CD14-positive monocyte (primary cell): ENCODE measurements around the gene FHIT. TPM values are rescaled to one million over a fixed set of nuclear protein-coding genes. Genes with fewer than 3 reads are reported as not detected.

ENCODE experiments used
- DNase-seq, 3 donors: peaks; one replicate each; pipeline ENCODE4 v3.0.0-alpha.2; 2011 to 2022
- H2AFZ ChIP-seq: 2 replicates; pipeline ENCODE4 v1.6.0; 2012; ENCODE audit warnings: mild to moderate bottlenecking, low read depth, low read length, inconsistent platforms; ENCODE audit not compliant: insufficient read depth, poor library complexity, severe bottlenecking
- H3K27ac ChIP-seq, 2 donors: 1 replicate in 1 of 2; 2 replicates in 1 of 2; pipeline ENCODE4 v1.5.1; 2012 to 2013; ENCODE audit warnings: low read length in 2 of 2, control low read depth in 1 of 2, inconsistent platforms in 1 of 2, low read depth in 1 of 2, mild to moderate bottlenecking in 1 of 2
- H3K27me3 ChIP-seq, 2 donors: one replicate each; pipeline versions ENCODE4 v1.6.0 to v1.6.1; 2011 to 2013; ENCODE audit warnings: low read length in 2 of 2; ENCODE audit not compliant: control insufficient read depth in 2 of 2, insufficient read depth in 2 of 2
- H3K36me3 ChIP-seq, 2 donors: replicated peaks in 1 of 2; 1 replicate in 1 of 2; 2 replicates in 1 of 2; pipeline versions ENCODE4 v1.5.1 to v1.6.1; 2012 to 2013; ENCODE audit warnings: low read length in 2 of 2, control low read depth in 1 of 2, inconsistent platforms in 1 of 2, mild to moderate bottlenecking in 1 of 2; ENCODE audit not compliant: insufficient read depth in 2 of 2, control insufficient read depth in 1 of 2
- H3K4me1 ChIP-seq, 2 donors: 1 replicate in 1 of 2; 2 replicates in 1 of 2; pipeline versions ENCODE4 v1.5.1 to v1.6.1; 2012 to 2013; ENCODE audit warnings: low read length in 2 of 2, control low read depth in 1 of 2, inconsistent platforms in 1 of 2, mild to moderate bottlenecking in 1 of 2, moderate library complexity in 1 of 2; ENCODE audit not compliant: insufficient read depth in 2 of 2, control insufficient read depth in 1 of 2
- H3K4me2 ChIP-seq: replicated peaks from 2 replicates; pipeline ENCODE3; 2012; ENCODE audit warnings: low read length, moderate library complexity, mild to moderate bottlenecking; ENCODE audit not compliant: poor library complexity, severe bottlenecking; ENCODE audit errors: extremely low read depth
- H3K4me3 ChIP-seq, 3 experiments: fragments of 200-600 bp in 1 of 3; sonication (generic) in 1 of 3; replicated peaks in 1 of 3; 1 replicate in 2 of 3; 2 replicates in 1 of 3; pipeline ENCODE4 v1.5.1; 2011 to 2013; ENCODE audit warnings: low read length in 3 of 3, mild to moderate bottlenecking in 3 of 3, control low read depth in 2 of 3, low read depth in 2 of 3, inconsistent platforms in 1 of 3, moderate library complexity in 1 of 3
- H3K79me2 ChIP-seq: 2 replicates; pipeline ENCODE4 v1.6.0; 2012; ENCODE audit warnings: mild to moderate bottlenecking, control low read depth, inconsistent platforms, low read length, moderate library complexity; ENCODE audit not compliant: insufficient read depth
- H3K9ac ChIP-seq: 2 replicates; pipeline ENCODE4 v1.6.0; 2017; ENCODE audit warnings: low read length, mild to moderate bottlenecking; ENCODE audit not compliant: insufficient read depth, poor library complexity, severe bottlenecking
- H3K9me3 ChIP-seq, 2 donors: replicated peaks in 1 of 2; 1 replicate in 1 of 2; 2 replicates in 1 of 2; pipeline versions ENCODE4 v1.5.1 to v1.6.1; 2012 to 2013; ENCODE audit warnings: low read length in 2 of 2, control low read depth in 1 of 2; ENCODE audit not compliant: control insufficient read depth in 1 of 2, insufficient read depth in 1 of 2
- H4K20me1 ChIP-seq: 2 replicates; pipeline ENCODE4 v1.6.0; 2012; ENCODE audit warnings: mild to moderate bottlenecking, low read length, control low read depth, moderate library complexity; ENCODE audit not compliant: insufficient read depth
- H3K27ac Mint-ChIP-seq, 7 donors: one replicate each; pipeline ENCODE4 v1.8.0; 2020; ENCODE audit warnings: mild to moderate bottlenecking in 7 of 7, mixed read lengths in 7 of 7, moderate library complexity in 6 of 7, inconsistent platforms in 2 of 7
- H3K27me3 Mint-ChIP-seq, 3 donors: one replicate each; pipeline ENCODE4 v1.8.0; 2021 to 2022; ENCODE audit warnings: low read depth in 3 of 3, mild to moderate bottlenecking in 3 of 3, mixed read lengths in 3 of 3, moderate library complexity in 3 of 3, inconsistent platforms in 1 of 3
- H3K36me3 Mint-ChIP-seq, 2 donors: one replicate each; pipeline ENCODE4 v1.8.0; 2020; ENCODE audit warnings: mixed read lengths in 2 of 2, inconsistent platforms in 1 of 2, mild to moderate bottlenecking in 1 of 2
- H3K4me1 Mint-ChIP-seq: one replicate; pipeline ENCODE4 v1.8.0; 2020; ENCODE audit warnings: mild to moderate bottlenecking, mixed read lengths
- H3K4me3 Mint-ChIP-seq, 2 donors: one replicate each; pipeline ENCODE4 v1.8.0; 2020; ENCODE audit warnings: mild to moderate bottlenecking in 2 of 2, mixed read lengths in 2 of 2, moderate library complexity in 1 of 2
- H3K9me3 Mint-ChIP-seq, 7 donors: one replicate each; pipeline ENCODE4 v1.8.0; 2020 to 2022; ENCODE audit warnings: mixed read lengths in 7 of 7, mild to moderate bottlenecking in 6 of 7, moderate library complexity in 6 of 7, inconsistent platforms in 2 of 7
- WGBS: methylation state at CpG from one replicate; pipeline ENCODE4 v1.1.5; 2013; ENCODE audit warnings: missing lambda C conversion rate; ENCODE audit not compliant: insufficient coverage; 5-methylcytosine and 5-hydroxymethylcytosine counted together
- intact Hi-C, 2 donors: fragments of 100-400 bp; cut with micrococcal nuclease; formaldehyde crosslinking; loops; one replicate each; pipeline versions ENCODE4 v1.15.0 to v1.15.1; 2023
- polyA plus RNA-seq, 3 donors: library from polyadenylated mRNA; depleted of rRNA in 1 of 3; unstranded in 2 of 3; stranded (reverse) in 1 of 3; fragments of 300-500 nt in 2 of 3; fragments of >200 nt in 1 of 3; fragmentation: Illumina TruSeq in 2 of 3; gene quantifications; 1 replicate in 2 of 3; 2 replicates in 1 of 3; pipeline ENCODE4 v1.2.3, GENCODE V29; 2012 to 2021
- TF ChIP-seq, protein P1 (sequence below): fragments of 200-600 bp; IDR thresholded peaks from one replicate; pipeline ENCODE4 v1.8.0; 2022; ENCODE audit warnings: antibody characterized with exemption, mild to moderate bottlenecking

The FHIT gene
- polyA plus RNA-seq, 3 donors, result 1.7 to 3.4 (median 3.2) TPM

DNA sequence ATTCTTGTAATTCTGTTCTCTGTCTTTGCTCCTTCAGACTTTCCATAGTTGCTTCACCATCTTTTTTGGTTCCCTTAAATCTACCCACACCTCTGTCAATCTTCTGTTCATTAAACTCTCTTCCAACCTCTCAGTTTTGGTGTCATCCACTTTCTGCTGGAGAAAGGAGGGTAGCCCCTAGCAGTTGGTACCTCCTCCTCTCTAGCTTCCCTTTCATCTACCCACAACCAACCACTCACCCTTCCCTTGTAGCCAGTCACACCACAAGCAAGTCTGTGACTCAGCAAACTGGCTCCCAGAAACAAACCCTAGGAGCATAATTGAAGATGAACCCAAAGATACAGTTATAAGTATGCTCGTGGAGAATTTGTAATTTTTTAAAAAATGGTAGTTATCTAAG lies 318.6 kb downstream of the FHIT start:
- H3K27me3 Mint-ChIP-seq, result peaks cover 0 to 1% (median 0%) of the 10 kb centered on the region in 3 donors
- peaks cover 0 to under 1% of the 10 kb centered on the region in 2 donors for H3K9me3 ChIP-seq
- H3K4me1 ChIP-seq, result no peaks in the 10 kb centered on the region
- H3K9me3 Mint-ChIP-seq, result peaks cover under 1 to 14% (median 7%) of the 10 kb centered on the region in 7 donors
- no peak overlapping the region for H3K27ac ChIP-seq
- H2AFZ ChIP-seq, result no peak overlapping the region
- no peaks in the 10 kb centered on the region for H3K36me3 Mint-ChIP-seq
- no peak overlapping the region for H3K4me3 Mint-ChIP-seq
- H3K27me3 ChIP-seq, result no peaks in the 10 kb centered on the region
- no peak for DNase-seq
- no peaks in the 10 kb centered on the region for H4K20me1 ChIP-seq
- no peak overlapping the region for H3K9ac ChIP-seq
- peak overlapping the region in 2 of 7 donors; percentile 26 to 53 for H3K27ac Mint-ChIP-seq
- TF ChIP-seq, protein P1, sequence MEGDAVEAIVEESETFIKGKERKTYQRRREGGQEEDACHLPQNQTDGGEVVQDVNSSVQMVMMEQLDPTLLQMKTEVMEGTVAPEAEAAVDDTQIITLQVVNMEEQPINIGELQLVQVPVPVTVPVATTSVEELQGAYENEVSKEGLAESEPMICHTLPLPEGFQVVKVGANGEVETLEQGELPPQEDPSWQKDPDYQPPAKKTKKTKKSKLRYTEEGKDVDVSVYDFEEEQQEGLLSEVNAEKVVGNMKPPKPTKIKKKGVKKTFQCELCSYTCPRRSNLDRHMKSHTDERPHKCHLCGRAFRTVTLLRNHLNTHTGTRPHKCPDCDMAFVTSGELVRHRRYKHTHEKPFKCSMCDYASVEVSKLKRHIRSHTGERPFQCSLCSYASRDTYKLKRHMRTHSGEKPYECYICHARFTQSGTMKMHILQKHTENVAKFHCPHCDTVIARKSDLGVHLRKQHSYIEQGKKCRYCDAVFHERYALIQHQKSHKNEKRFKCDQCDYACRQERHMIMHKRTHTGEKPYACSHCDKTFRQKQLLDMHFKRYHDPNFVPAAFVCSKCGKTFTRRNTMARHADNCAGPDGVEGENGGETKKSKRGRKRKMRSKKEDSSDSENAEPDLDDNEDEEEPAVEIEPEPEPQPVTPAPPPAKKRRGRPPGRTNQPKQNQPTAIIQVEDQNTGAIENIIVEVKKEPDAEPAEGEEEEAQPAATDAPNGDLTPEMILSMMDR, result no peak
- H3K36me3 ChIP-seq, result no peaks in the 10 kb centered on the region
- H3K79me2 ChIP-seq, result no peaks in the 10 kb centered on the region
- no peak overlapping the region for H3K4me2 ChIP-seq
- no CpG with 5 or more reads among the region's 1 CpG for WGBS
- intact Hi-C loops, result no loop called here
- peaks cover 8% of the 10 kb centered on the region for H3K4me1 Mint-ChIP-seq
- no peak overlapping the region for H3K4me3 ChIP-seq

DNA sequence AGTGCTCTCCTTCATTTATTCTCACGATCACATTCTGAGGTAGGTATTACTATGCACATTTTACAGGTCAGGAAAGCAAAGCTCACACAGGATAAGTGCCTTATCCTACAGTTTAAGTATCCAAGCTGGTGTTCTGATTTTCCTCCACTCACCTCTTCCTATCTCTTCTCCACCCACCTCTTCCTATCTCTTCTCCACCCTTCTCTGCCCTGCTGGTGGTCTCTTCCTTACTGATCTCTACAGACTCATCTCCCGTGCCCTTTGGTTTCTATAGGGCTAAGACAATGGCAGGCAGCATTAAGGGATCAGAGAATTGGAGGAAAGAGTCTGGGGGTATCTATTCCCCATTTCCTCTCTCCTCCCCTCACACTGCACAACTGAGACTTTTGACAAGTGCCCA lies 319.1 kb downstream of the FHIT start:
- H3K4me3 Mint-ChIP-seq, result no peak overlapping the region
- peaks cover 0 to 1% (median 0%) of the 10 kb centered on the region in 3 donors for H3K27me3 Mint-ChIP-seq
- Histone ChIP-seq H3K9me3 (peaks cover 0 to 6% of the 10 kb centered on the region in 2 donors), H4K20me1 (no peaks in the 10 kb centered on the region), H3K27ac (no peak overlapping the region), H3K79me2 (no peaks in the 10 kb centered on the region), H3K27me3 (no peaks in the 10 kb centered on the region), H3K9ac (no peak overlapping the region), H3K4me2 (no peak overlapping the region), H3K4me1 (no peaks in the 10 kb centered on the region), H3K36me3 (no peaks in the 10 kb centered on the region), H3K4me3 (no peak overlapping the region), H2AFZ (no peak overlapping the region)
- no peak for DNase-seq
- H3K36me3 Mint-ChIP-seq, result peaks cover 0 to 2% of the 10 kb centered on the region in 2 donors
- intact Hi-C loops, result no loop called here
- WGBS, result no CpG with 5 or more reads among the region's 2 CpGs
- peaks cover 4 to 19% (median 11%) of the 10 kb centered on the region in 7 donors for H3K9me3 Mint-ChIP-seq
- peak overlapping the region in 1 of 7 donors; percentile 9 for H3K27ac Mint-ChIP-seq
- H3K4me1 Mint-ChIP-seq, result peaks cover 8% of the 10 kb centered on the region
- TF ChIP-seq, protein P1, result no peak
